Activated T-helper 1 cell treated with anti-CD3 and anti-CD28 coated beads, Interleukin-12 subunit alpha, Interleukin-12 subunit beta, Interleukin-2, Interleukin-4 antibody, amounts not matched to agents 30 ng/mL and 10 ng/mL and 1 ng/mL, durations not matched to agents 14 hours and 24 hours and 36 hours (primary cell): Measurements from ENCODE around the gene ORC5. TPM values are rescaled to one million over a fixed set of nuclear protein-coding genes. Genes with fewer than 3 reads are reported as not detected.

Experiments
- DNase-seq: peaks from one replicate; pipeline ENCODE4 v3.0.0; 2021; ENCODE audit warnings: low spot score
- H3K27ac Mint-ChIP-seq: one replicate; pipeline ENCODE4 v1.8.0; 2021; ENCODE audit warnings: mild to moderate bottlenecking, mixed read lengths
- H3K27me3 Mint-ChIP-seq: one replicate; pipeline ENCODE4 v1.8.0; 2022; ENCODE audit warnings: mild to moderate bottlenecking, moderate library complexity, mixed read lengths; ENCODE audit not compliant: insufficient read depth
- H3K36me3 Mint-ChIP-seq: one replicate; pipeline ENCODE4 v1.8.0; 2021; ENCODE audit warnings: low read depth, mixed read lengths
- H3K4me1 Mint-ChIP-seq: one replicate; pipeline ENCODE4 v1.8.0; 2021; ENCODE audit warnings: low read depth, mixed read lengths
- H3K4me3 Mint-ChIP-seq: one replicate; pipeline ENCODE4 v1.8.0; 2021; ENCODE audit warnings: mild to moderate bottlenecking, moderate library complexity, mixed read lengths
- H3K9me3 Mint-ChIP-seq: one replicate; pipeline ENCODE4 v1.8.0; 2021; ENCODE audit warnings: mixed read lengths
- intact Hi-C: fragments of 100-400 bp; cut with micrococcal nuclease; formaldehyde crosslinking; loops from one replicate; pipeline ENCODE4 v1.15.1; 2024
- total RNA-seq: library from RNA; stranded (reverse); gene quantifications from 2 replicates; pipeline ENCODE4 v1.2.3, GENCODE V29; 2022

Gene ORC5
- total RNA-seq, 1 donor from 2014 or later, result 32.5 TPM

- Mint-ChIP-seq H3K36me3 (no peaks in the 10 kb centered on the region), H3K4me1 (no peaks in the 10 kb centered on the region), H3K4me3 (no peak overlapping the region)
Measured at GRCh38 chr7:104111271-104111670, 96.5 kb downstream of the ORC5 start.

GRCh38 chr7:104106108-104106905 lies 101.5 kb downstream of the ORC5 start:
- intact Hi-C loops, result loop anchor here (1.0 kb wide), 1 partner anchor 51 kb away; no protein-coding TSS in a partner anchor
- Mint-ChIP-seq H3K27ac (no peak overlapping the region), H3K4me3 (no peak overlapping the region), H3K27me3 (peaks cover 4% of the 10 kb centered on the region), H3K4me1 (no peaks in the 10 kb centered on the region), H3K36me3 (no peaks in the 10 kb centered on the region), H3K9me3 (no peaks in the 10 kb centered on the region)
- no peak for DNase-seq

More at GRCh38 chr7:104111271-104111670, 96.5 kb downstream of the ORC5 start:
- Mint-ChIP-seq H3K27me3 (peaks cover 4% of the 10 kb centered on the region), H3K9me3 (no peaks in the 10 kb centered on the region), H3K27ac (no peak overlapping the region)
- intact Hi-C loops, result no loop called here
- no peak for DNase-seq

GRCh38 chr7:104098890-104099289 lies 108.9 kb downstream of the ORC5 start:
- Mint-ChIP-seq H3K4me1 (no peaks in the 10 kb centered on the region), H3K4me3 (no peak overlapping the region), H3K9me3 (no peaks in the 10 kb centered on the region), H3K27ac (no peak overlapping the region), H3K36me3 (no peaks in the 10 kb centered on the region), H3K27me3 (no peaks in the 10 kb centered on the region)
- DNase-seq, result no peak
- intact Hi-C loops, result no loop called here

- no peak for DNase-seq
- Mint-ChIP-seq H3K36me3 (no peaks in the 10 kb centered on the region), H3K9me3 (no peaks in the 10 kb centered on the region), H3K4me3 (no peak overlapping the region), H3K27ac (no peak overlapping the region), H3K4me1 (no peaks in the 10 kb centered on the region), H3K27me3 (no peaks in the 10 kb centered on the region)
- intact Hi-C loops, result no loop called here
Measured at GRCh38 chr7:104096683-104097082, 111.1 kb downstream of the ORC5 start.

- DNase-seq, result no peak
- Mint-ChIP-seq H3K9me3 (no peaks in the 10 kb centered on the region), H3K27ac (no peak overlapping the region), H3K4me1 (no peaks in the 10 kb centered on the region), H3K36me3 (no peaks in the 10 kb centered on the region), H3K27me3 (peaks cover 3% of the 10 kb centered on the region), H3K4me3 (no peak overlapping the region)
- intact Hi-C loops, result no loop called here
Measured at GRCh38 chr7:104093127-104093526, 114.7 kb downstream of the ORC5 start.

GRCh38 chr7:104091242-104091641 lies 116.6 kb downstream of the ORC5 start:
- intact Hi-C loops, result no loop called here
- no peaks in the 10 kb centered on the region for H3K9me3 Mint-ChIP-seq
- H3K27me3 Mint-ChIP-seq, result peaks cover 5% of the 10 kb centered on the region
- H3K27ac Mint-ChIP-seq, result no peak overlapping the region
- H3K36me3 Mint-ChIP-seq, result no peaks in the 10 kb centered on the region
- H3K4me1 Mint-ChIP-seq, result no peaks in the 10 kb centered on the region
- H3K4me3 Mint-ChIP-seq, result no peak overlapping the region
- DNase-seq, result no peak

GRCh38 chr7:104089612-104090011 lies 118.2 kb downstream of the ORC5 start:
- Mint-ChIP-seq H3K27ac (no peak overlapping the region), H3K4me1 (no peaks in the 10 kb centered on the region), H3K4me3 (no peak overlapping the region), H3K27me3 (peaks cover 5% of the 10 kb centered on the region), H3K9me3 (no peaks in the 10 kb centered on the region), H3K36me3 (no peaks in the 10 kb centered on the region)
- intact Hi-C loops, result no loop called here
- DNase-seq, result no peak

GRCh38 chr7:104089061-104089460 lies 118.8 kb downstream of the ORC5 start:
- intact Hi-C loops, result no loop called here
- H3K27ac Mint-ChIP-seq, result no peak overlapping the region

More at GRCh38 chr7:104089061-104089460, 118.8 kb downstream of the ORC5 start:
- Mint-ChIP-seq H3K36me3 (no peaks in the 10 kb centered on the region), H3K4me3 (no peak overlapping the region), H3K9me3 (no peaks in the 10 kb centered on the region), H3K27me3 (peaks cover 5% of the 10 kb centered on the region), H3K4me1 (no peaks in the 10 kb centered on the region)
- DNase-seq, result no peak

Other genes with a start within 250 kb of the ORC5 start
- gene RELN, start 218.4 kb downstream of the ORC5 start, total RNA-seq, result not detected in 2 replicates
- gene LHFPL3, start 120.6 kb upstream of the ORC5 start, total RNA-seq, result not detected in 2 replicates